ENCODE data around the gene APOBEC4.

The APOBEC4 gene

DNA sequence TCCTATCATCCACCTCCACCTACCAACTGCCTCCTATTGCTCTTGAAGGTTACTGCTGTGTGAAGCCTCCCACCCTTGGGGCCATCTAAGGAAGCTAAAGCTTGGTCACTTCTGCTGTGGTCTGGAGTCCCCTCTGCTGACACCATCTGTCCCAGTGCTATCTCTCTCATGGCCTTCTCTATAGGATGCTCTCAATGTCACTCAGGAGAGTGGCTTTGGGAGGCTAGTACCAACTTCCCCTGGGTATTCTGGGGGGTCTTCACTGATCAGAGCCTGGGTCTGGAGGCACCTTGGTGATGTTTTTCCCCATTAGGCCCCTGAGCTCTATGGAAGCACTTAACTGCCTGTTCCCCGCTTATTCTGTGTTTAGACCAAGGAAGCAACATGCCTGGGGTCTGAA is 50.6 kb downstream of the APOBEC4 start:
- TF ChIP-seq, protein P1, sequence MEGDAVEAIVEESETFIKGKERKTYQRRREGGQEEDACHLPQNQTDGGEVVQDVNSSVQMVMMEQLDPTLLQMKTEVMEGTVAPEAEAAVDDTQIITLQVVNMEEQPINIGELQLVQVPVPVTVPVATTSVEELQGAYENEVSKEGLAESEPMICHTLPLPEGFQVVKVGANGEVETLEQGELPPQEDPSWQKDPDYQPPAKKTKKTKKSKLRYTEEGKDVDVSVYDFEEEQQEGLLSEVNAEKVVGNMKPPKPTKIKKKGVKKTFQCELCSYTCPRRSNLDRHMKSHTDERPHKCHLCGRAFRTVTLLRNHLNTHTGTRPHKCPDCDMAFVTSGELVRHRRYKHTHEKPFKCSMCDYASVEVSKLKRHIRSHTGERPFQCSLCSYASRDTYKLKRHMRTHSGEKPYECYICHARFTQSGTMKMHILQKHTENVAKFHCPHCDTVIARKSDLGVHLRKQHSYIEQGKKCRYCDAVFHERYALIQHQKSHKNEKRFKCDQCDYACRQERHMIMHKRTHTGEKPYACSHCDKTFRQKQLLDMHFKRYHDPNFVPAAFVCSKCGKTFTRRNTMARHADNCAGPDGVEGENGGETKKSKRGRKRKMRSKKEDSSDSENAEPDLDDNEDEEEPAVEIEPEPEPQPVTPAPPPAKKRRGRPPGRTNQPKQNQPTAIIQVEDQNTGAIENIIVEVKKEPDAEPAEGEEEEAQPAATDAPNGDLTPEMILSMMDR (IDR thresholded peaks at IDR 0.05; ENCODE audit: low read depth, low read length): no peak
- no peak overlapping the region for H3K4me3 ChIP-seq (ENCODE audit: low read depth, low read length)

GRCh38 chr1:183600634-183601033 is 52.5 kb downstream of the APOBEC4 start:
- TF ChIP-seq, protein P1 (IDR thresholded peaks at IDR 0.05; ENCODE audit: low read depth, low read length): no peak
- H3K4me3 ChIP-seq (ENCODE audit: low read depth, low read length): no peak overlapping the region

GRCh38 chr1:183600136-183600535 is 53.0 kb downstream of the APOBEC4 start:
- TF ChIP-seq, protein P1 (IDR thresholded peaks at IDR 0.05; ENCODE audit: low read depth, low read length): no peak
- no peak overlapping the region for H3K4me3 ChIP-seq (ENCODE audit: low read depth, low read length)

DNA sequence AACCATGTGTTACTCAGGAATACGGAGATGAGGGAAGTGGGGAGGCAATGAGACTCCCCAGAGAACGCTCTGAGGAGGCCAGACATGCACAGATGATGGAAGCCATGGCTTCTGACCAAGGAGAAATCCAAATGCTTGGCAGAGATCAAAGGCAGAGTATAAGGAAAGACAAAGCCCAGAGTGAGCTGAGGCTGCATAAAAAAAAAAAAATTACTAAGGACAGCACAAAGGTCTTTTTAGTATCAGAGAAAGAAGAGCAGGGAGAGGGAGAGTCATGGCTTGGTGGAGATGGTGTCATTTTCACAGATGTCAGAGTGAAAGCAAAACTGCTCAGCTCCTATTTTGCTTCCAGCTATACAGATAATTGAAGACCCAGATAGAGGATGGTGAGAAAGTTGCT is 54.7 kb downstream of the APOBEC4 start:
- H3K4me3 ChIP-seq (ENCODE audit: low read depth, low read length): no peak overlapping the region
- TF ChIP-seq, protein P1 (IDR thresholded peaks at IDR 0.05; ENCODE audit: low read depth, low read length): no peak

GRCh38 chr1:183597656-183598347 is 55.3 kb downstream of the APOBEC4 start:
- TF ChIP-seq, protein P1 (IDR thresholded peaks at IDR 0.05; ENCODE audit: low read depth, low read length): no peak

DNA sequence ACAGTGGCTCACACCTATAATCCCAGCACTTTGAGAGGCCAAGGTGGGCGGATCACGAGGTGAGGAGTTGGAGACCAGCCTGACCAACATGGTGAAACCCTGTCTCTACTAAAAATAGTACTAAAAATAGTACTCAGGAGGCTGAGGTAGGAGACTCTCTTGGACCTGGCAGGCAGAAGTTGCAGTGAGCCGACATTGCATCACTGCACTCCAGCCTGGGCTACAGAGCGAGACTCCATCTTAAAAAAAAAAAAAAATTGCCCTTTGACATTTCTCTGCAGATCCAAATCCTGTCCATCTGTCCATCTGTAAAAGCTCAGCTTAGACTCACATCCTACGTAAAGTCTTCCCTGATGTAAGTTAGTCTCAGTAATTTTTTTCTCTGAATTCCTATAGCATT is 56.6 kb downstream of the APOBEC4 start:
- TF ChIP-seq, protein P1 (IDR thresholded peaks at IDR 0.05; ENCODE audit: low read depth, low read length): no peak
- H3K4me3 ChIP-seq (ENCODE audit: low read depth, low read length): no peak overlapping the region

More at GRCh38 chr1:183597656-183598347, 55.3 kb downstream of the APOBEC4 start:
- H3K4me3 ChIP-seq (ENCODE audit: low read depth, low read length): no peak overlapping the region

Data from WI38 (cell line).